ENCODE results near the gene WDR33.

DNA sequence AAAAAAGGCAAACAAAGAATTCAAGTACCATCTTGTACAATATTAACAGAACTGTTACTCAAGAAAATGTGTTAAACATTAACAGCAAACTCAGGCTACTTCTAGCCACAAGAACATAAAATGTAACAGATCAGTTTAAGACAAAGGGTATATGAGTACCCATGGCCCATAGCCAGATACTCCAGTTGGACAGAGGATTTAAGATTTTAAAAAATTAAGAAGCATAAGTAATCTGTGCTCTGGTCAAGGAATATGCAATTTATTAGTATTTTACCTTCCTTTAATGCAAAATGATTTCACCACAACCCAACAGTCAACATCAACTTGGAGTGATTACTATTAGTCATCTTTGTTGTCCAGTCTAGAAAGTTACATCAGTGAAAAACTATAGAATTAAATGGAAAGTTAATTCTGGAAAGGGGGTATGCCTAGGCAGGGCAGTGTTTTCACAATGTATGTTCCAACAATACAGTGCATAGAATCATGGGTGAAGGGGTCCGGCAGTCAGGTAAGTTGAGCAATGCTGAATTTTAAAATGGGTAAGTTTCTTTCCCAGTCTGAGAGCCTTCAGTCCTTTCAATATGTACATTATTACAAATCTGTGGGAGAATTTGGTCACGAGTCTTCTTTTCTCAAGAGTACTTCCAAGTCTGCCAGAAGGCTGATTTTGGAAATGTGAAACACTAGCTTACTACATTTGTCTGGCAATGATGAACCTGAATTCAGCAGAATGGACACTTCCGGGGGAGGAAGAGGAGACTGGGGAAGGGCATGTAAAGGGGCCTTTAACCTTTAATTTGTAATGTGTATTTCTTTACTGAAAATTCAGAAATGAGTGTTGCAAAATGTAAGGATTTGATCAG, 75.2 kb downstream of the WDR33 start:
- TF ChIP-seq RAD21 (IDR thresholded peaks at IDR 0.05) (no peak), YY1 (IDR thresholded peaks at IDR 0.05) (peak; percentile 35), SP1 (IDR thresholded peaks at IDR 0.05) (no peak), NR2F2 (IDR thresholded peaks at IDR 0.05) (no peak), HNF4A (conservative IDR thresholded peaks at IDR 0.05) (no peak), RXRA (IDR thresholded peaks at IDR 0.05) (no peak)
- TF ChIP-seq, protein P1, sequence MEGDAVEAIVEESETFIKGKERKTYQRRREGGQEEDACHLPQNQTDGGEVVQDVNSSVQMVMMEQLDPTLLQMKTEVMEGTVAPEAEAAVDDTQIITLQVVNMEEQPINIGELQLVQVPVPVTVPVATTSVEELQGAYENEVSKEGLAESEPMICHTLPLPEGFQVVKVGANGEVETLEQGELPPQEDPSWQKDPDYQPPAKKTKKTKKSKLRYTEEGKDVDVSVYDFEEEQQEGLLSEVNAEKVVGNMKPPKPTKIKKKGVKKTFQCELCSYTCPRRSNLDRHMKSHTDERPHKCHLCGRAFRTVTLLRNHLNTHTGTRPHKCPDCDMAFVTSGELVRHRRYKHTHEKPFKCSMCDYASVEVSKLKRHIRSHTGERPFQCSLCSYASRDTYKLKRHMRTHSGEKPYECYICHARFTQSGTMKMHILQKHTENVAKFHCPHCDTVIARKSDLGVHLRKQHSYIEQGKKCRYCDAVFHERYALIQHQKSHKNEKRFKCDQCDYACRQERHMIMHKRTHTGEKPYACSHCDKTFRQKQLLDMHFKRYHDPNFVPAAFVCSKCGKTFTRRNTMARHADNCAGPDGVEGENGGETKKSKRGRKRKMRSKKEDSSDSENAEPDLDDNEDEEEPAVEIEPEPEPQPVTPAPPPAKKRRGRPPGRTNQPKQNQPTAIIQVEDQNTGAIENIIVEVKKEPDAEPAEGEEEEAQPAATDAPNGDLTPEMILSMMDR (IDR thresholded peaks at IDR 0.05; ENCODE audit: low read depth, low read length, missing input control) = no peak
- TF ChIP-seq, protein P2, sequence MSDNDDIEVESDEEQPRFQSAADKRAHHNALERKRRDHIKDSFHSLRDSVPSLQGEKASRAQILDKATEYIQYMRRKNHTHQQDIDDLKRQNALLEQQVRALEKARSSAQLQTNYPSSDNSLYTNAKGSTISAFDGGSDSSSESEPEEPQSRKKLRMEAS (IDR thresholded peaks at IDR 0.05) = no peak
- TF ChIP-seq, protein P3, sequence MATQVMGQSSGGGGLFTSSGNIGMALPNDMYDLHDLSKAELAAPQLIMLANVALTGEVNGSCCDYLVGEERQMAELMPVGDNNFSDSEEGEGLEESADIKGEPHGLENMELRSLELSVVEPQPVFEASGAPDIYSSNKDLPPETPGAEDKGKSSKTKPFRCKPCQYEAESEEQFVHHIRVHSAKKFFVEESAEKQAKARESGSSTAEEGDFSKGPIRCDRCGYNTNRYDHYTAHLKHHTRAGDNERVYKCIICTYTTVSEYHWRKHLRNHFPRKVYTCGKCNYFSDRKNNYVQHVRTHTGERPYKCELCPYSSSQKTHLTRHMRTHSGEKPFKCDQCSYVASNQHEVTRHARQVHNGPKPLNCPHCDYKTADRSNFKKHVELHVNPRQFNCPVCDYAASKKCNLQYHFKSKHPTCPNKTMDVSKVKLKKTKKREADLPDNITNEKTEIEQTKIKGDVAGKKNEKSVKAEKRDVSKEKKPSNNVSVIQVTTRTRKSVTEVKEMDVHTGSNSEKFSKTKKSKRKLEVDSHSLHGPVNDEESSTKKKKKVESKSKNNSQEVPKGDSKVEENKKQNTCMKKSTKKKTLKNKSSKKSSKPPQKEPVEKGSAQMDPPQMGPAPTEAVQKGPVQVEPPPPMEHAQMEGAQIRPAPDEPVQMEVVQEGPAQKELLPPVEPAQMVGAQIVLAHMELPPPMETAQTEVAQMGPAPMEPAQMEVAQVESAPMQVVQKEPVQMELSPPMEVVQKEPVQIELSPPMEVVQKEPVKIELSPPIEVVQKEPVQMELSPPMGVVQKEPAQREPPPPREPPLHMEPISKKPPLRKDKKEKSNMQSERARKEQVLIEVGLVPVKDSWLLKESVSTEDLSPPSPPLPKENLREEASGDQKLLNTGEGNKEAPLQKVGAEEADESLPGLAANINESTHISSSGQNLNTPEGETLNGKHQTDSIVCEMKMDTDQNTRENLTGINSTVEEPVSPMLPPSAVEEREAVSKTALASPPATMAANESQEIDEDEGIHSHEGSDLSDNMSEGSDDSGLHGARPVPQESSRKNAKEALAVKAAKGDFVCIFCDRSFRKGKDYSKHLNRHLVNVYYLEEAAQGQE (IDR thresholded peaks at IDR 0.05) = peak; percentile 33

All from liver (tissue), 3 donors.